PC-3 (cell line): ENCODE results near the gene ADAMTS4.

Experiments
- CTCF ChIP-seq: fragments of 300-600 bp; sonication (generic); conservative IDR thresholded peaks from 2 replicates; pipeline ENCODE4 v1.5.1; 2017; ENCODE audit warnings: antibody characterized with exemption, low read depth, mild to moderate bottlenecking, low read length
- EZH2 ChIP-seq: fragments of 300-600 bp; sonication (generic); IDR thresholded peaks from one replicate; pipeline ENCODE4 v1.6.1; 2017; ENCODE audit warnings: antibody characterized with exemption, mild to moderate bottlenecking, low read length; ENCODE audit not compliant: unreplicated experiment

DNA sequence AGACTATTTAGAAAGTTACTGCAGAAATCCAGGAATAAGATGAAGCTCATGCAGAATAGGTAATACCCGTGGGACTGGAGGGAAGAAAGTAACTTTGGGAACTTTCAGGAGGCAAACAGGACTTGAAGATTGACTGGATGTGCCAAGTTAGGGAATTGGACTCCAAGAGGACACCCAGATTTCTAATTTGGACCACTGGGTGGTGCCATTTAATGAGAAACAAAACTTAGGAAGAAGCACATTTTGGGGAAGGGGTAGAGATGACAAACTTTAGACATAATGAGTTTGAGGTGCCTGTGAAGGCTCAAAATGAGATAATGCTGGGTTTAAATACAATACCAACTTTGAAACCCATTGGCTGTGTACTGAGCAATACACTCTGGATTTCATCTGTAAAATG lies 18.2 kb downstream of the ADAMTS4 start:
- peak; percentile 74 for TF ChIP-seq CTCF
- no peak for TF ChIP-seq EZH2
